Measurements from ENCODE around the gene SURF4.
A peak's percentile ranks its signal among the peaks of the same experiment; 100 is the strongest.
"Not testable (repeated sequence)": the region's sequence is repeated elsewhere in the genome, so short reads cannot be mapped to it uniquely, and the experiment has no call there.

Gene SURF4

GRCh38 chr9:133397370-133397769 lies 21.5 kb upstream of the SURF4 start:
- DNase-seq = no peak

- DNase-seq = no peak
Measured at GRCh38 chr9:133396952-133397351, 21.1 kb upstream of the SURF4 start.

- DNase-seq = no peak
Measured at GRCh38 chr9:133394687-133395271, 18.9 kb upstream of the SURF4 start.

- no peak for DNase-seq
Measured at GRCh38 chr9:133393399-133393798, 17.5 kb upstream of the SURF4 start.

- not testable (repeated sequence) for DNase-seq
Measured at GRCh38 chr9:133392308-133392707, 16.4 kb upstream of the SURF4 start.

- DNase-seq = not testable (repeated sequence)
Measured at GRCh38 chr9:133391449-133391848, 15.6 kb upstream of the SURF4 start.

GRCh38 chr9:133390713-133391112 lies 14.9 kb upstream of the SURF4 start:
- no peak for DNase-seq

GRCh38 chr9:133389562-133389961 lies 13.7 kb upstream of the SURF4 start:
- DNase-seq = no peak

- DNase-seq = no peak
Measured at GRCh38 chr9:133389025-133389557, 13.2 kb upstream of the SURF4 start.

- DNase-seq = no peak
Measured at GRCh38 chr9:133387680-133388079, 11.8 kb upstream of the SURF4 start.

- DNase-seq = no peak
Measured at GRCh38 chr9:133386338-133386737, 10.5 kb upstream of the SURF4 start.

GRCh38 chr9:133385452-133385851 lies 9.6 kb upstream of the SURF4 start:
- no peak for DNase-seq

- no peak for DNase-seq
Measured at GRCh38 chr9:133384736-133385321, 9.0 kb upstream of the SURF4 start.

GRCh38 chr9:133383438-133383837 lies 7.6 kb upstream of the SURF4 start:
- DNase-seq = no peak

- DNase-seq = no peak
Measured at GRCh38 chr9:133382507-133383141, 6.8 kb upstream of the SURF4 start.

- no peak for DNase-seq
Measured at GRCh38 chr9:133380734-133381133, 4.9 kb upstream of the SURF4 start.

GRCh38 chr9:133379153-133380086 lies 3.6 kb upstream of the SURF4 start:
- no peak for DNase-seq

- DNase-seq = no peak
Measured at GRCh38 chr9:133378408-133378962, 2.6 kb upstream of the SURF4 start.

- no peak for DNase-seq
Measured at GRCh38 chr9:133377721-133378216, 1.9 kb upstream of the SURF4 start.

GRCh38 chr9:133377280-133377679 lies 1.4 kb upstream of the SURF4 start:
- not testable (repeated sequence) for DNase-seq

- peak in 1 of 2 donors; percentile 26 for DNase-seq
Measured at GRCh38 chr9:133375116-133375723, 640 bp downstream of the SURF4 start.

- DNase-seq = peak; percentile 45 to 71
Measured at GRCh38 chr9:133374612-133375115, 1.2 kb downstream of the SURF4 start.
